H1 (cell line): ENCODE measurements around the gene ATP2B3. TPM values are rescaled to one million over a fixed set of nuclear protein-coding genes. Genes with fewer than 3 reads are reported as not detected.

Source experiments
- CTCF ChIA-PET: fragments of 300-600 bp; sonication (Branson Sonifier 250); formaldehyde crosslinking; loops from one replicate; lab custom pipeline; 2021; ENCODE audit not compliant: partially characterized antibody; lab: Charles Lee
- POLR2A ChIA-PET: fragments of 300-600 bp; sonication (Branson Sonifier 250); formaldehyde crosslinking; loops from one replicate; lab custom pipeline; 2021; ENCODE audit warnings: inconsistent platforms; ENCODE audit not compliant: partially characterized antibody; lab: Charles Lee
- DNase-seq, 2 experiments: peaks; one replicate each; pipeline versions ENCODE4 v3.0.0 to v3.0.0-alpha.2; 2010 to 2022; ENCODE audit warnings: low spot score in 2 of 2, low read depth in 1 of 2, mixed read lengths in 1 of 2
- FAIRE-seq: peaks from 2 replicates; lab custom pipeline; 2011; peaks lifted over from hg19 to GRCh38; lab: Jason Lieb, UNC
- H2AFZ ChIP-seq: 2 replicates; pipeline ENCODE4 v1.8.1; 2012; ENCODE audit warnings: low read length, inconsistent platforms
- H2AK5ac ChIP-seq: 2 replicates; pipeline ENCODE4 v1.6.1; 2013; ENCODE audit warnings: low read depth, low read length
- H2BK120ac ChIP-seq: replicated peaks from 2 replicates; pipeline ENCODE3; 2013; ENCODE audit warnings: low read depth, low read length, inconsistent platforms
- H2BK12ac ChIP-seq: 2 replicates; pipeline ENCODE4 v1.6.1; 2013; ENCODE audit warnings: low read depth, low read length
- H2BK15ac ChIP-seq: 2 replicates; pipeline ENCODE4 v1.6.1; 2013; ENCODE audit warnings: low read length
- H2BK20ac ChIP-seq: 2 replicates; pipeline ENCODE4 v1.6.1; 2013; ENCODE audit warnings: low read length
- H2BK5ac ChIP-seq: 2 replicates; pipeline ENCODE4 v1.6.1; 2013; ENCODE audit warnings: low read depth, low read length
- H3K14ac ChIP-seq: 2 replicates; pipeline ENCODE4 v1.6.1; 2013; ENCODE audit warnings: inconsistent platforms; ENCODE audit not compliant: insufficient read length
- H3K18ac ChIP-seq: 2 replicates; pipeline ENCODE4 v1.6.1; 2013; ENCODE audit warnings: low read length; ENCODE audit errors: extremely low read depth
- H3K23ac ChIP-seq: 2 replicates; pipeline ENCODE4 v1.6.1; 2013; ENCODE audit warnings: inconsistent platforms; ENCODE audit not compliant: insufficient read length
- H3K23me2 ChIP-seq: 2 replicates; pipeline ENCODE4 v1.6.1; 2013; ENCODE audit warnings: low read depth, low read length
- H3K27ac ChIP-seq: 2 replicates; pipeline ENCODE4 v1.6.1; 2011; ENCODE audit warnings: low read depth, low read length, inconsistent platforms
- H3K27me3 ChIP-seq, 4 experiments: replicated peaks in 1 of 4; 1 replicate in 1 of 4; 2 replicates in 3 of 4; pipeline versions ENCODE4 v1.6.1 to v1.8.1; 2011 to 2013; ENCODE audit warnings: low read length in 3 of 4, mild to moderate bottlenecking in 3 of 4, inconsistent platforms in 2 of 4, mixed read lengths in 2 of 4, moderate library complexity in 1 of 4; ENCODE audit not compliant: control insufficient read depth in 3 of 4, insufficient read depth in 3 of 4; ENCODE audit errors: extremely low read depth in 1 of 4
- H3K36me3 ChIP-seq, 4 experiments: 2 replicates each; pipeline versions ENCODE4 v1.6.1 to v1.8.1; 2011 to 2013; ENCODE audit warnings: mild to moderate bottlenecking in 4 of 4, low read length in 3 of 4, moderate library complexity in 2 of 4, control low read depth in 1 of 4, inconsistent platforms in 1 of 4; ENCODE audit not compliant: insufficient read depth in 4 of 4, control insufficient read depth in 2 of 4
- H3K4ac ChIP-seq: replicated peaks from 2 replicates; pipeline ENCODE3; 2013; ENCODE audit warnings: low read length, low read depth, mixed read lengths, inconsistent platforms; ENCODE audit not compliant: insufficient read length
- H3K4me1 ChIP-seq, 4 experiments: replicated peaks in 1 of 4; 1 replicate in 1 of 4; 2 replicates in 3 of 4; pipeline versions ENCODE4 v1.6.1 to v1.8.1; 2011 to 2013; ENCODE audit warnings: low read length in 3 of 4, inconsistent platforms in 2 of 4, mixed read lengths in 1 of 4; ENCODE audit not compliant: insufficient read depth in 4 of 4, control insufficient read depth in 3 of 4
- H3K4me2 ChIP-seq, 2 experiments: 2 replicates each; pipeline versions ENCODE4 v1.6.1 to v1.8.1; 2011 to 2013; ENCODE audit warnings: low read depth in 2 of 2, low read length in 2 of 2, control low read depth in 1 of 2, inconsistent platforms in 1 of 2, mild to moderate bottlenecking in 1 of 2; ENCODE audit not compliant: insufficient read depth in 1 of 2
- H3K4me3 ChIP-seq, 4 experiments: fragments of 200-600, 300-600 bp in 1 of 4; sonication (generic), shearing (Covaris generic), sonication (Bioruptor Twin) in 1 of 4; 2 replicates each; pipeline versions ENCODE4 v1.5.1 to v1.8.1; 2011 to 2016; ENCODE audit warnings: low read length in 4 of 4, low read depth in 3 of 4, control low read depth in 2 of 4, inconsistent platforms in 2 of 4, mild to moderate bottlenecking in 2 of 4, mixed read lengths in 1 of 4, moderate library complexity in 1 of 4; ENCODE audit not compliant: insufficient read depth in 2 of 4; ENCODE audit errors: extremely low read depth in 1 of 4
- H3K56ac ChIP-seq: replicated peaks from 2 replicates; pipeline ENCODE3; 2013; ENCODE audit warnings: low read depth, mild to moderate bottlenecking, mixed read lengths, low read length, inconsistent platforms; ENCODE audit not compliant: insufficient read length
- H3K79me1 ChIP-seq: 2 replicates; pipeline ENCODE4 v1.6.1; 2013; ENCODE audit warnings: low read depth, low read length, control low read depth
- H3K79me2 ChIP-seq, 2 experiments: 2 replicates each; pipeline versions ENCODE4 v1.6.1 to v1.8.1; 2012 to 2013; ENCODE audit warnings: low read length in 2 of 2, mild to moderate bottlenecking in 2 of 2, inconsistent platforms in 1 of 2; ENCODE audit not compliant: insufficient read depth in 2 of 2, control insufficient read depth in 1 of 2
- H3K9ac ChIP-seq, 4 experiments: replicated peaks in 1 of 4; 1 replicate in 1 of 4; 2 replicates in 3 of 4; pipeline versions ENCODE4 v1.6.1 to v1.8.1; 2011 to 2013; ENCODE audit warnings: low read depth in 3 of 4, low read length in 3 of 4, control low read depth in 2 of 4, mild to moderate bottlenecking in 2 of 4, moderate library complexity in 2 of 4, inconsistent platforms in 1 of 4; ENCODE audit errors: extremely low read depth in 1 of 4
- H3K9me3 ChIP-seq, 2 experiments: 2 replicates each; pipeline versions ENCODE4 v1.6.1 to v1.8.1; 2012 to 2013; ENCODE audit warnings: mild to moderate bottlenecking in 2 of 2, moderate library complexity in 2 of 2, control low read depth in 1 of 2, inconsistent platforms in 1 of 2, low read depth in 1 of 2, low read length in 1 of 2, mixed read lengths in 1 of 2; ENCODE audit not compliant: insufficient read depth in 2 of 2
- H4K20me1 ChIP-seq, 2 experiments: replicated peaks in 1 of 2; 2 replicates each; pipeline versions ENCODE3 to v1.8.1; 2011 to 2013; ENCODE audit warnings: inconsistent platforms in 2 of 2, low read length in 2 of 2, mild to moderate bottlenecking in 1 of 2; ENCODE audit not compliant: insufficient read depth in 2 of 2, control insufficient read depth in 1 of 2
- H4K5ac ChIP-seq: 2 replicates; pipeline ENCODE4 v1.6.1; 2013; ENCODE audit warnings: low read length, low read depth, mixed read lengths, inconsistent platforms; ENCODE audit not compliant: insufficient read length
- H4K8ac ChIP-seq: 2 replicates; pipeline ENCODE4 v1.8.0; 2013; ENCODE audit warnings: mild to moderate bottlenecking, moderate library complexity, low read length, inconsistent platforms; ENCODE audit not compliant: insufficient read depth; ENCODE audit errors: extremely low read depth
- H4K91ac ChIP-seq: replicated peaks from 2 replicates; pipeline ENCODE3; 2013; ENCODE audit warnings: low read length, mixed read lengths, inconsistent platforms; ENCODE audit not compliant: insufficient read length
- WGBS, 2 experiments: shearing (Covaris generic) in 1 of 2; methylation state at CpG; one replicate each; pipeline versions ENCODE4 v1.1.6 to v1.1.7; 2013 to 2015; ENCODE audit warnings: low lambda C conversion rate in 2 of 2, mixed read lengths in 2 of 2, inconsistent platforms in 1 of 2, low coverage in 1 of 2, missing lambda C conversion rate in 1 of 2; ENCODE audit not compliant: insufficient replicate concordance in 2 of 2, insufficient coverage in 1 of 2, insufficient read length in 1 of 2; ENCODE audit errors: extremely low coverage in 1 of 2, missing lambda C conversion rate in 1 of 2; 5-methylcytosine and 5-hydroxymethylcytosine counted together
- polyA plus RNA-seq, 7 experiments: library from polyadenylated mRNA; depleted of rRNA in 3 of 7; stranded (reverse) in 5 of 7; unstranded in 2 of 7; fragments of >200 nt in 5 of 7; fragments of 200-250 nt in 2 of 7; gene quantifications; 1 replicate in 5 of 7; 2 replicates in 1 of 7; 4 replicates in 1 of 7; pipeline versions ENCODE4 v1.2.1 to v1.2.3, GENCODE V29; 2011 to 2013; ENCODE audit warnings: missing spikeins in 2 of 7, mixed read lengths in 2 of 7
- total RNA-seq: library from RNA; stranded (reverse); fragmentation: NEBNext Ultra II Directional; extraction: Animal tissue kit (Norgen Biotek cat#: 25700); gene quantifications from 2 replicates; pipeline ENCODE4 v1.2.1, GENCODE V29; 2021
- TF ChIP-seq, protein P1 (sequence below), 3 experiments: IDR thresholded peaks; 1 replicate in 2 of 3; 2 replicates in 1 of 3; pipeline versions ENCODE4 v1.5.1 to v1.6.1; 2011; ENCODE audit warnings: low read length in 3 of 3, mild to moderate bottlenecking in 3 of 3, inconsistent platforms in 2 of 3, low read depth in 1 of 3, moderate library complexity in 1 of 3; ENCODE audit not compliant: insufficient read depth in 1 of 3; ENCODE audit errors: control extremely low read depth in 1 of 3

ATP2B3 gene
- total and polyA plus RNA-seq, 2 of the 8 experiments (the other 6 are each of a cell fraction or from before 2014, with no cell fraction given) = 0.14 to 0.19 TPM

DNA sequence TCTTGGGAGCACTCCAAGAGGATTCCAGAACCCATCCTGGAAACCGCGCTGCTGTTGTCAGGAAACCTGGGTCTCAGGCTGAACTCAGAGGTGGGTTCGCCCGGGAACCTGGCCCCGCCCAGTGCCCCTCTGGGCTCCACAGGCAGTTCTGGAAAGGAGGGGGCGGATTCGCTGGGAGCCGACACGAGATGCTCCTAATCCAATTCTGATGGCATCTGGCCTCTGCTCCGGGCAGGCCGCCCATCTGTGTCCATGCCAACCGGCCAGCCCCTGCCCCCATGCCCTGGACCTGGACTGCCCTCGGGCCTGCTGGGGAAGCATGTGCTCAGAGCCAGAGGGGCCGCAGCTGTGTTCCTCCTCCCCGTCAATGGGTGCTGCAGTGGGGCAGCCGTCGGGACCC, 21.0 kb downstream of the ATP2B3 start:
- TF ChIP-seq, protein P1, sequence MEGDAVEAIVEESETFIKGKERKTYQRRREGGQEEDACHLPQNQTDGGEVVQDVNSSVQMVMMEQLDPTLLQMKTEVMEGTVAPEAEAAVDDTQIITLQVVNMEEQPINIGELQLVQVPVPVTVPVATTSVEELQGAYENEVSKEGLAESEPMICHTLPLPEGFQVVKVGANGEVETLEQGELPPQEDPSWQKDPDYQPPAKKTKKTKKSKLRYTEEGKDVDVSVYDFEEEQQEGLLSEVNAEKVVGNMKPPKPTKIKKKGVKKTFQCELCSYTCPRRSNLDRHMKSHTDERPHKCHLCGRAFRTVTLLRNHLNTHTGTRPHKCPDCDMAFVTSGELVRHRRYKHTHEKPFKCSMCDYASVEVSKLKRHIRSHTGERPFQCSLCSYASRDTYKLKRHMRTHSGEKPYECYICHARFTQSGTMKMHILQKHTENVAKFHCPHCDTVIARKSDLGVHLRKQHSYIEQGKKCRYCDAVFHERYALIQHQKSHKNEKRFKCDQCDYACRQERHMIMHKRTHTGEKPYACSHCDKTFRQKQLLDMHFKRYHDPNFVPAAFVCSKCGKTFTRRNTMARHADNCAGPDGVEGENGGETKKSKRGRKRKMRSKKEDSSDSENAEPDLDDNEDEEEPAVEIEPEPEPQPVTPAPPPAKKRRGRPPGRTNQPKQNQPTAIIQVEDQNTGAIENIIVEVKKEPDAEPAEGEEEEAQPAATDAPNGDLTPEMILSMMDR (IDR thresholded peaks at IDR 0.05; ENCODE audit: control extremely low read depth in 1 of 3, insufficient read depth in 1 of 3, low read depth in 1 of 3, low read length in 3 of 3) = no peak
- no peak overlapping the region for H4K8ac ChIP-seq
- FAIRE-seq (no peak), DNase-seq (no peak)
- no peaks in the 10 kb centered on the region for H3K27me3 ChIP-seq
- no peaks in the 10 kb centered on the region for H3K36me3 ChIP-seq
- no peak overlapping the region for H3K56ac ChIP-seq
- H3K23me2 ChIP-seq = no peaks in the 10 kb centered on the region
- H3K79me1 ChIP-seq = no peaks in the 10 kb centered on the region
- no peak overlapping the region for H2AK5ac ChIP-seq
- H3K23ac ChIP-seq = no peak overlapping the region
- no peak overlapping the region for H2BK5ac ChIP-seq
- H3K4me3 ChIP-seq = no peak overlapping the region
- no peak overlapping the region for H3K4ac ChIP-seq
- ChIA-PET POLR2A (no interaction called here), CTCF (interaction anchor here (0.8 to 4.2 kb wide), 21 partner anchors 9 to 581 kb away, joined by 3 to 30 read pairs (median 5); no protein-coding TSS in a partner anchor)
- H4K91ac ChIP-seq = no peak overlapping the region
- no peaks in the 10 kb centered on the region for H4K20me1 ChIP-seq
- H3K4me1 ChIP-seq = no peaks in the 10 kb centered on the region; a peak in 1 of 7 replicates
- H3K79me2 ChIP-seq = no peaks in the 10 kb centered on the region
- no peak overlapping the region for H2BK12ac ChIP-seq
- H3K9me3 ChIP-seq = no peaks in the 10 kb centered on the region
- H3K14ac ChIP-seq = no peak overlapping the region
- H3K4me2 ChIP-seq = no peak overlapping the region
- no peak overlapping the region for H4K5ac ChIP-seq
- no peak overlapping the region for H3K9ac ChIP-seq
- no peak overlapping the region for H2AFZ ChIP-seq
- H3K27ac ChIP-seq = no peak overlapping the region
- H2BK120ac ChIP-seq = no peak overlapping the region
- no peak overlapping the region for H3K18ac ChIP-seq
- no peak overlapping the region for H2BK20ac ChIP-seq
- 83% methylated on average over 4 of the region's 17 CpGs; no CpG with 5 or more reads in 1 of the 2 experiments for WGBS, 2 experiments
- H2BK15ac ChIP-seq = no peak overlapping the region
